Measurements from ENCODE around the gene AJM1. TPM values are rescaled to one million over a fixed set of nuclear protein-coding genes. Genes with fewer than 3 reads are reported as not detected.

AJM1 gene
- total RNA-seq, 6 experiments from 2014 or later, result 1.7 to 2.8 (median 2.6) TPM

DNA sequence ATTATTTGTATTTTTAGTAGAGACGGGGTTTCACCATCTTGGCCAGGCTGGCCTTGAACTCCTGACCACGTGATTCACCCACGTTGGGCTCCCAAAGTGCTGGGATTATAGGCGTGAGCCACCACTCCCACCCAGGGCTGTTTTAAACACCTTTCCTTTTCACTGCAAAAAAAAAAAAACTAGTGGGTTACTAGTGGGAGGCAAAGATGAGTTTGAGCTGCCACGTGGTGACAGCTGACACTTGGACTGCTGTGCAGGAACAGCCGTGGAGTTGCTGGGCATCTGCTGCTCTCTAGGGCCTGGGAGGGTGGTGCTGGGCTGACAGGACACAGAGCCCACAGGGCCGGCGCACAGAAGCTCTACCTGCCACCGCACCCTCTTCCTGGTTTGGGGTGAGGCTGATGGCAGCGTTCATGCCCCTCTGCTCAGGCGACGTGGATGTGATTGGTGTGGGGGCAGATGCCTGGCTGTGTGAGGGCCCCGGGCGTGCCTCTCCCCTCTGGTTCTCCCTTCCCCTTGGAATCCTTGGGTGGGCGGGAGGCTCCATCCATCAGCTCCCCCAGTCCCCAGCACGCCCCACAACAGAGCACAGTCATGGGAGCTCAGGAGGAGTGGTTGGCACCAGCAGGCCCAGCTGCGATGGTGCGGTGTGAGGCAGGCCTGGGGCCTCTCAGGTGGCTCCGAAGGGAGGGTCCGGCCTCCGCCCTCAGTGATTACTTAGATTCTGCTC lies 17.6 kb upstream of the AJM1 start:
- Histone ChIP-seq H3K36me3 (peaks cover 0 to 23% (median under 1%) of the 10 kb centered on the region in 4 donors), H3K4me1 (no peaks in the 10 kb centered on the region), H3K27me3 (no peaks in the 10 kb centered on the region), H3K27ac (no peak overlapping the region), H3K9me3 (no peaks in the 10 kb centered on the region), H3K4me3 (no peak overlapping the region)
- ATAC-seq (no peak), DNase-seq (peak in 1 of 3 donors; percentile 27)
- intact Hi-C loops (cut with DNase I), result no loop called here
- WGBS (ENCODE audit: insufficient coverage, low coverage, low lambda C conversion rate, missing lambda C conversion rate), result 74% methylated on average over 7 of the region's 21 CpGs
- no peak for TF ChIP-seq POLR2A (IDR thresholded peaks at IDR 0.05)
- TF ChIP-seq, protein P1, sequence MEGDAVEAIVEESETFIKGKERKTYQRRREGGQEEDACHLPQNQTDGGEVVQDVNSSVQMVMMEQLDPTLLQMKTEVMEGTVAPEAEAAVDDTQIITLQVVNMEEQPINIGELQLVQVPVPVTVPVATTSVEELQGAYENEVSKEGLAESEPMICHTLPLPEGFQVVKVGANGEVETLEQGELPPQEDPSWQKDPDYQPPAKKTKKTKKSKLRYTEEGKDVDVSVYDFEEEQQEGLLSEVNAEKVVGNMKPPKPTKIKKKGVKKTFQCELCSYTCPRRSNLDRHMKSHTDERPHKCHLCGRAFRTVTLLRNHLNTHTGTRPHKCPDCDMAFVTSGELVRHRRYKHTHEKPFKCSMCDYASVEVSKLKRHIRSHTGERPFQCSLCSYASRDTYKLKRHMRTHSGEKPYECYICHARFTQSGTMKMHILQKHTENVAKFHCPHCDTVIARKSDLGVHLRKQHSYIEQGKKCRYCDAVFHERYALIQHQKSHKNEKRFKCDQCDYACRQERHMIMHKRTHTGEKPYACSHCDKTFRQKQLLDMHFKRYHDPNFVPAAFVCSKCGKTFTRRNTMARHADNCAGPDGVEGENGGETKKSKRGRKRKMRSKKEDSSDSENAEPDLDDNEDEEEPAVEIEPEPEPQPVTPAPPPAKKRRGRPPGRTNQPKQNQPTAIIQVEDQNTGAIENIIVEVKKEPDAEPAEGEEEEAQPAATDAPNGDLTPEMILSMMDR (IDR thresholded peaks at IDR 0.05), result no peak

DNA sequence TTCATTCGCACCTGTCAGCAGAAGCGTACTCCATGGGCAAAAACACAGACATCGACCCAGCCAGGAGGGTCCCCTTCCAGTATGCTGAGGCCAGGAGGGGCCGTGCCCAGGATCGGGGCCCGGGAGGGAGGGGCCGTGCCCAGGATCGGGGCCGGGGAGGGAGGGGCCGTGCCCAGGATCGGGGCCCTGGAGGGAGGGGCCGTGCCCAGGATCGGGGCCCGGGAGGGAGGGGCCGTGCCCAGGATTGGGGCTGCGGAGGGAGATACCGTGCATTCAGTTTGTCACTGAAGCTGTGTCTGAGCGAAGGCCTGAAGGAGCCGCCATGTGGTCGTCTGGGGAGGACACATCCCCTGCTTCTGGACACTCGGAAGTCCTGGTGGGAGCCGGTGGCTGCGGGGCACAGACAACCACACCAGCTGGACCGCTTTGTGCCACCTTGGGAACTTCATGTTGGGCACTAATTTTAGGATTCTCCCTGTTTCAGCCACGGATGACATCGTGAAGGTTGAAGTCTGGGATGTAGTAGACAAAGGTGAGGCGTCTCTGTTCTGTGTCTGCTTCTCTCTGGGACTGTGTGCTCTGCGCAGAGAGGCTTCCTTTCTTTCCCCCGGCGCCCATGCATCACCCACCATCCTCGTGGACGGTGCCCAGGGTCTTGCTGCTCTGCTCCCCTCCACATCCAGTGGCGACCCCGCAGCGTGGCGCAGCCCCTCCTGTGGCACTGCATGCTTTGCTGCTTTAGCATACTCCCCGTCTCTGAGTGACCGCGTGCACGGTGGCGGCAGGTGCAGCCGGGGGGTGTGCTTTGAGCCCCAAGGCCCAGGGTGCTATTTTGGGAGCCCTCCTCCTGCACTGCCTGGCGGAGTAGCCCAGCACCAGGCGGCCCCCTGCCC lies 16.7 kb upstream of the AJM1 start:
- Histone ChIP-seq H3K4me1 (no peaks in the 10 kb centered on the region), H3K36me3 (peaks cover 0 to 32% (median under 1%) of the 10 kb centered on the region in 4 donors), H3K4me3 (no peak overlapping the region), H3K9me3 (no peaks in the 10 kb centered on the region), H3K27ac (no peak overlapping the region), H3K27me3 (no peaks in the 10 kb centered on the region)
- TF ChIP-seq, protein P1 (IDR thresholded peaks at IDR 0.05), result no peak
- no peak for TF ChIP-seq POLR2A (IDR thresholded peaks at IDR 0.05)
- DNase-seq, result peak in 1 of 3 donors; percentile 47
- no peak for ATAC-seq
- 94% methylated on average over 8 of the region's 44 CpGs for WGBS (ENCODE audit: insufficient coverage, low coverage, low lambda C conversion rate, missing lambda C conversion rate)
- intact Hi-C loops (cut with DNase I), result no loop called here

DNA sequence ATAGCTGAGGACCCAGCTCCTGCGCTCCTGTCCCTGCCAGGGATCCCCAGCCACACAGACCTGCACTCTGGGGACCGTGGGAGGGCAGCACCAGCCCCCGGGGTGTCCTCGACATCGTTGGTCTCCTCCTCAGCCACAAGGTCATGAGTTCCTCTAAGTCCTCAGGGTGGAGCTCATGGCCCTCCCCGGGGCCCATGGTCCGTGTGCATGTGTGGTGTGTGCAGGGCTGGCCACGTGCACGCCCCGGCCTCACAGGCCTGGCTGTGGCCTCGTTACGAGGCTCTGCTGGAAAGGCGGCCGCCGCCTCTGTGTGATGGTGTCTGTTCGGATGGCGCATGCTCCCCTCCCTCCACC lies 16.1 kb upstream of the AJM1 start:
- H3K4me3 ChIP-seq, result no peak overlapping the region
- H3K4me1 ChIP-seq, result no peaks in the 10 kb centered on the region
- DNase-seq (no peak), ATAC-seq (no peak)
- WGBS (ENCODE audit: insufficient coverage, low coverage, low lambda C conversion rate, missing lambda C conversion rate), result 100% methylated on average over 1 of the region's 17 CpGs
- no peaks in the 10 kb centered on the region for H3K9me3 ChIP-seq
- intact Hi-C loops (cut with DNase I), result no loop called here
- H3K27me3 ChIP-seq, result no peaks in the 10 kb centered on the region
- TF ChIP-seq, protein P1 (IDR thresholded peaks at IDR 0.05), result no peak
- TF ChIP-seq POLR2A (IDR thresholded peaks at IDR 0.05), result no peak
- H3K27ac ChIP-seq, result no peak overlapping the region
- H3K36me3 ChIP-seq, result peaks cover 0 to 34% (median under 1%) of the 10 kb centered on the region in 4 donors

DNA sequence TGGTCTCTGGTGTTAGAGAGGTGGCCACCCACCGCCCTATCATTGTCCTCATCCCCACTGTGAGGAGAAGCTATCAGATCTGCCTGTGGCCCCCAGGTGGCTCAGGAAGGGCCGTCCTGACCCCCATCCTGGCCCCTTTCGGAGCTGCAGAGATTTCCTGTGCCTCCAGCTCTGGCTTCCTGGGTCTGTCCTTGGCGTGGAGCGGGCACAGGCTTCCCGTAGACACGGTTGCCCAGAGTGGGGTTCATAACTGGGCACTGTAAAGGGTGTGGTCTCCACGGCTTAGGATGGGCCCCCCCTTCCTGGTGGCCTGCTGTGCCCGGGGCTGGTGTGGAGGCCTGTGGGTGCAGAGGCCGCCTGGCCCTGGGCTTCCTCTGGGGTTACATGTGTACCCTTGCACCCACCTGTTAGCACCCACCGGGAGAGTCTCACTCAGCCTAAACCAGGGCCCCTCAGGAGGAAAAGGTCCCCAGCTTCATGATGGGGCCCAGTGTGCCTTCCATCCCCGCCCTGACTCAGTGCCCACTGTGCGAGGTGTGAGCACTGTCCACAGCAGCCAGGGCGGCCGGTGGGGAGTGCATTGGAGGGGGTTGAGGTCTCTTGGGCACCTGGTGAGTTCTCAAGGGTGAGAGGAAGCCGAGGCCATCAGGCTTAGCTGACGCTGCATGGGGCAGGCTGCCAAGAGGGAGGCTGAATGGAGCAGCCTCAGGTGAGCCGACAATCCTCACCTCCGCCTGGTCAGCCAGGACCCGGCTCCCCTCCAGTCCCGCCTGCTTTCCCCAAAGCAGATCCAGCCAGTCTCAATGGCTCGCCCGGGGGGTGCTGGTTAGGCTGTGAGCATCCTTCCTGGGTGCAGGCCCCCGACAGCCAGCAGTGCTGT lies 15.3 kb upstream of the AJM1 start:
- peak in 2 of 3 donors; percentile 47 for DNase-seq
- H3K36me3 ChIP-seq, result peaks cover 0 to 36% (median 2%) of the 10 kb centered on the region in 4 donors
- H3K4me1 ChIP-seq, result no peaks in the 10 kb centered on the region
- TF ChIP-seq, protein P1 (IDR thresholded peaks at IDR 0.05), result no peak
- no peak for TF ChIP-seq POLR2A (IDR thresholded peaks at IDR 0.05)
- H3K27ac ChIP-seq, result no peak overlapping the region
- no peak overlapping the region for H3K4me3 ChIP-seq
- ATAC-seq, result no peak
- no peaks in the 10 kb centered on the region for H3K27me3 ChIP-seq
- WGBS (ENCODE audit: insufficient coverage, low coverage, low lambda C conversion rate, missing lambda C conversion rate), result no CpG with 5 or more reads among the region's 24 CpGs
- intact Hi-C loops (cut with DNase I), result no loop called here
- H3K9me3 ChIP-seq, result no peaks in the 10 kb centered on the region
